HEK293T (cell line): ENCODE results near the gene GTF2H1.
"Not testable (repeated sequence)": the region's sequence is repeated elsewhere in the genome, so short reads cannot be mapped to it uniquely, and the experiment has no call there.

ENCODE experiments used
- CTCF ChIA-PET: fragments of 350-600 bp; formaldehyde crosslinking; extraction: SDS; loops from one replicate; lab custom pipeline; 2021; ENCODE audit warnings: antibody characterized with exemption, inconsistent platforms; lab: Yijun Ruan, JAX
- POLR2A ChIA-PET: fragments of 350-600 bp; formaldehyde crosslinking; extraction: SDS; loops from one replicate; lab custom pipeline; 2020; ENCODE audit warnings: antibody characterized with exemption, inconsistent platforms; lab: Yijun Ruan, JAX
- DNase-seq: peaks from one replicate; pipeline ENCODE4 v3.0.0; 2012; ENCODE audit warnings: mixed read lengths; ENCODE audit errors: extremely low spot score
- ARNT ChIP-seq: fragments of 450-650 bp; IDR thresholded peaks from 2 replicates; pipeline ENCODE4 v1.6.1; 2017; ENCODE audit warnings: mild to moderate bottlenecking
- BHLHE40 ChIP-seq: fragments of 450-650 bp; IDR thresholded peaks from 2 replicates; pipeline ENCODE4 v1.6.1; 2016; ENCODE audit warnings: mild to moderate bottlenecking, moderate library complexity, borderline replicate concordance
- CTBP1 ChIP-seq: fragments of 450-650 bp; IDR thresholded peaks from 2 replicates; pipeline ENCODE4 v1.6.1; 2016; ENCODE audit warnings: borderline replicate concordance
- ELF4 ChIP-seq: fragments of 450-650 bp; IDR thresholded peaks from 2 replicates; pipeline ENCODE4 v1.6.1; 2017; ENCODE audit warnings: antibody characterized with exemption
- FOXA1 ChIP-seq: fragments of 450-650 bp; IDR thresholded peaks from 2 replicates; pipeline ENCODE4 v1.6.1; 2016; ENCODE audit warnings: mild to moderate bottlenecking
- FOXK2 ChIP-seq: fragments of 450-650 bp; IDR thresholded peaks from 2 replicates; pipeline ENCODE4 v1.6.1; 2016; ENCODE audit warnings: mild to moderate bottlenecking
- FOXM1 ChIP-seq: fragments of 450-650 bp; IDR thresholded peaks from 2 replicates; pipeline ENCODE4 v1.6.1; 2017; ENCODE audit warnings: mild to moderate bottlenecking, borderline replicate concordance
- HDGF ChIP-seq: fragments of 450-650 bp; IDR thresholded peaks from 2 replicates; pipeline ENCODE4 v1.6.1; 2017; ENCODE audit warnings: antibody characterized with exemption, borderline replicate concordance
- L3MBTL2 ChIP-seq: fragments of 450-650 bp; conservative IDR thresholded peaks from 2 replicates; pipeline ENCODE4 v1.6.1; 2016; ENCODE audit warnings: mild to moderate bottlenecking
- LEF1 ChIP-seq: fragments of 450-650 bp; IDR thresholded peaks from 2 replicates; pipeline ENCODE4 v1.6.1; 2017; ENCODE audit warnings: mild to moderate bottlenecking, borderline replicate concordance
- NFRKB ChIP-seq: fragments of 450-650 bp; IDR thresholded peaks from 2 replicates; pipeline ENCODE4 v1.6.1; 2016; ENCODE audit warnings: mild to moderate bottlenecking, moderate library complexity
- SP1 ChIP-seq: fragments of 450-650 bp; IDR thresholded peaks from 2 replicates; pipeline ENCODE4 v1.6.1; 2017
- SUZ12 ChIP-seq: fragments of 450-650 bp; IDR thresholded peaks from 2 replicates; pipeline ENCODE4 v1.6.1; 2016; ENCODE audit warnings: mild to moderate bottlenecking
- TARDBP ChIP-seq: fragments of 450-650 bp; IDR thresholded peaks from 2 replicates; pipeline ENCODE4 v1.6.1; 2016
- ZNF384 ChIP-seq: fragments of 450-650 bp; IDR thresholded peaks from 2 replicates; pipeline ENCODE4 v1.6.1; 2016
- TF ChIP-seq, protein P1 (sequence below): fragments of 450-650 bp; IDR thresholded peaks from 2 replicates; pipeline ENCODE4 v1.6.1; 2016

Gene GTF2H1

DNA sequence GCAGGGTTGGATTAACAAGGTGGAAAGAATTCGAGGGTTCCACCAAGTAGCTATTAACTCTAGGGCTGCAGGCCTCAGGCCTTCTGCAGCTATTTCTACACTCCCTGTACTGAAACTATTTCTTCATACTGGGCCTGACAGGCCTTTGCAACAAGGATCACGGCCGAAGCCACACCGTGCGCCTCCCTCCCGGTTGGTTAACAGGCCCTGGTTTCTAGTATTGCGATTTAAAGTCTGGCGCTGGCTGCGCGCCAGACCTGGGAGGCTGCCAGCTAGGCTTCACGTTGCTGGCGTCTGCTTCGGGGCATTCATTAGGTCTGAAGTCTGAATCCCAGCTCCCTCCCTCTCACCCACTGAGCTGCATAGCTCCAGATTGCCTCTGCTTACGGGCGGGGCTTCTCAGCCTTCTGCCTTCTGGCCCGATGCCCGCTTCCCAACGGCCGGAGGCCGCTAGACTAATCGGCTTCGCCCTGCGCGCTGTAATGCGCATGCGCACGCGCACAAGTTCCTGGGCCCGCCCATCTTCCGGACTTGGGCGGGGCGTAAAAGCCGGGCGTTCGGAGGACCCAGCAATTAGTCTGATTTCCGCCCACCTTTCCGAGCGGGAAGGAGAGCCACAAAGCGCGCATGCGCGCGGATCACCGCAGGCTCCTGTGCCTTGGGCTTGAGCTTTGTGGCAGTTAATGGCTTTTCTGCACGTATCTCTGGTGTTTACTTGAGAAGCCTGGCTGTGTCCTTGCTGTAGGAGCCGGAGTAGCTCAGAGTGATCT is 73.6 kb downstream of the GTF2H1 start:
- ChIA-PET POLR2A (interaction anchor here (0.5 to 4.5 kb wide), 22 partner anchors 9 to 325 kb away, joined by 3 to 83 read pairs (median 4); partner anchors contain the start of genes GTF2H1, HPS5, LDHC and TSG101), CTCF (interaction anchor here (0.7 to 1.8 kb wide), 3 partner anchors 13 to 93 kb away, joined by 4 read pairs; no protein-coding TSS in a partner anchor)
- TF ChIP-seq L3MBTL2 (no peak), ELF4 (peak; percentile 7; the same call in 1 of the 2 replicates), TARDBP (no peak), NFRKB (no peak)
- TF ChIP-seq, protein P1, sequence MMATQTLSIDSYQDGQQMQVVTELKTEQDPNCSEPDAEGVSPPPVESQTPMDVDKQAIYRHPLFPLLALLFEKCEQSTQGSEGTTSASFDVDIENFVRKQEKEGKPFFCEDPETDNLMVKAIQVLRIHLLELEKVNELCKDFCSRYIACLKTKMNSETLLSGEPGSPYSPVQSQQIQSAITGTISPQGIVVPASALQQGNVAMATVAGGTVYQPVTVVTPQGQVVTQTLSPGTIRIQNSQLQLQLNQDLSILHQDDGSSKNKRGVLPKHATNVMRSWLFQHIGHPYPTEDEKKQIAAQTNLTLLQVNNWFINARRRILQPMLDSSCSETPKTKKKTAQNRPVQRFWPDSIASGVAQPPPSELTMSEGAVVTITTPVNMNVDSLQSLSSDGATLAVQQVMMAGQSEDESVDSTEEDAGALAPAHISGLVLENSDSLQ: peak; percentile 50; the same call in 1 of the 2 replicates
- peak; percentile 97 for DNase-seq

GRCh38 chr11:18397921-18398320 is 75.6 kb downstream of the GTF2H1 start:
- ChIA-PET CTCF (no interaction called here), POLR2A (interaction anchor here (4.4 kb wide), 1 partner anchor 77 kb away, joined by 37 read pairs; the partner anchor contains the start of genes GTF2H1 and HPS5)
- no peak for DNase-seq
- TF ChIP-seq NFRKB (no peak), BHLHE40 (no peak), FOXK2 (no peak), SUZ12 (no peak), CTBP1 (no peak), TARDBP (no peak), ZNF384 (no peak), HDGF (no peak), ARNT (no peak)

GRCh38 chr11:18401077-18401476 is 78.7 kb downstream of the GTF2H1 start:
- POLR2A ChIA-PET, DNase-seq, CTCF ChIA-PET: not testable (repeated sequence)

DNA sequence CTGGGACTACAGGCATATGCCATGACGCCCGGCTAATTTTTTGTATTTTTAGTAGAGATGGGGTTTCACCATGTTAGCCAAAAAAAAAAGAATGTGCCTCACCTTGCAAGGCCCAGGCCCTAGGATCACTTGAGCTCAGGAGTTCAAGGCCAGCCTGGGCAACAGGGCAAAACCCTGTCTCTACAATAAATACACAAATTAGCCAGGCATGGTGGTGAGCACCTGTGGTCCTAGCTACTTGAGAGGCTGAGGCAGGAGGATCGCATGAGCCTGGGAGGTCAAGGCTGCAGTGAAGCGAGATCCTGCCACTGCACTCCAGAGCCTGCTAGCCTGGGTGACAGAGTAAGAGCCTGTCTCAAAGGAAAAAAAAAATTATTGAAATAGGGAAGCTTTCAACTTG is 81.7 kb downstream of the GTF2H1 start:
- POLR2A ChIA-PET: interaction anchor here (2.0 kb wide), 1 partner anchor 9 kb away, joined by 9 read pairs; the partner anchor contains the start of gene LDHA
- TF ChIP-seq BHLHE40 (no peak), ARNT (no peak), FOXA1 (no peak), NFRKB (no peak), FOXK2 (no peak), SUZ12 (no peak), ELF4 (no peak), L3MBTL2 (no peak), HDGF (no peak), FOXM1 (no peak), LEF1 (no peak), ZNF384 (no peak), CTBP1 (no peak), SP1 (no peak), TARDBP (no peak)
- TF ChIP-seq, protein P1: no peak
- DNase-seq: no peak
- CTCF ChIA-PET: no interaction called here

DNA sequence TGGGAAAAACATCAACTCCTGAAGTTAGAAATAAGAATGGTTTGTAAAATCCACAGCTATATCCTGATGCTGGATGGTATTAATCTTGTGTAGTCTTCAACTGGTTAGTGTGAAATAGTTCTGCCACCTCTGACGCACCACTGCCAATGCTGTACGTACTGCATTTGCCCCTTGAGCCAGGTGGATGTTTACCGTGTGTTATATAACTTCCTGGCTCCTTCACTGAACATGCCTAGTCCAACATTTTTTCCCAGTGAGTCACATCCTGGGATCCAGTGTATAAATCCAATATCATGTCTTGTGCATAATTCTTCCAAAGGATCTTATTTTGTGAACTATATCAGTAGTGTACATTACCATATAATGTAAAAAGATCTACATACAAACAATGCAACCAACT is 85.0 kb downstream of the GTF2H1 start:
- CTCF ChIA-PET, DNase-seq: not testable (repeated sequence)
- POLR2A ChIA-PET: interaction anchor here (0.9 kb wide), 1 partner anchor 13 kb away, joined by 4 read pairs; the partner anchor contains the start of gene LDHA

DNA sequence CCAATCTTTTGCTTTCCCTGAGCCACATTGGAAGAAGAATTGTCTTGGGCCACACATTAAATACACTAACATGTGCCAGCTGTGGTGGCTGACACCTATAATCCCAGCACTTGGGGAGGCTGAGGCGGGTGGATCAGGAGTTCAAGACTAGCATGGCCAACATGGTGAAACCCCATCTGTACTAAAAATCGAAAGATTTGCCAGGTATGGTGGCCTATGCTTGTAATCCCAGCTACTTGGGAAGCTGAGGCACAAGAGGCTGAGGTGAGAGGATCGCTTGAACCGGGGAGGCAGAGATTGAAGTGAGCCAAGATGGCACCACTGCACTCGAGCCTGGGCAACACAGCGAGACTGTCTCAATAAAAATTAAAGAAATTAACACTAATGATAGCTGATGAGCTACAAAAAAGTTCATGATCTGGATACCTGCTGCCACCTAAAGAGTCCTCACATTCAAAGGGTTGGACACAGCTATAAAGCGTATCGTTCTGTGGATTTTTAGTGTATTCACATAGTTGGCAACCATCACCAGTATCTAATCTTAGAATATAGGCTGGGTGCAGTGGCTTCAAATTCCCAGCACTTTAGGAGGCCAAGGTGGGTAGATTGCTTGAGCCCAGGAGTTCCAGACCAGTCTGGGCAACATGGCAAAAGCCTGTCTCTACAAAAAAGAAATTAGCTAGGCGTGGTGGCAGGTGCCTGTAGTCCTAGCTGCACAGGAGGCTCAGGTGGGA is 86.4 kb downstream of the GTF2H1 start:
- POLR2A ChIA-PET: interaction anchor here (0.8 kb wide), 1 partner anchor 13 kb away, joined by 4 read pairs; no protein-coding TSS in a partner anchor
- no peak for DNase-seq
- CTCF ChIA-PET: interaction anchor here (1.4 kb wide), 1 partner anchor 13 kb away, joined by 4 read pairs; no protein-coding TSS in a partner anchor
- no peak for TF ChIP-seq HDGF
- TF ChIP-seq CTBP1: no peak
- TF ChIP-seq ELF4: no peak
- TF ChIP-seq SUZ12: no peak
- no peak for TF ChIP-seq SP1
- TF ChIP-seq FOXM1: no peak
- TF ChIP-seq ZNF384: no peak
- no peak for TF ChIP-seq FOXK2
- no peak for TF ChIP-seq NFRKB
- TF ChIP-seq ARNT: no peak
- no peak for TF ChIP-seq FOXA1
- TF ChIP-seq TARDBP: no peak
- TF ChIP-seq, protein P1: no peak
- TF ChIP-seq L3MBTL2: no peak
- no peak for TF ChIP-seq BHLHE40
- no peak for TF ChIP-seq LEF1
